HG03097 (cell line): Measurements from ENCODE around the gene CD7.

Experiments used
- ATAC-seq: cut with Tn5 transposase; IDR thresholded peaks from one replicate; pipeline ENCODE4 v1.9.1; 2021; ENCODE audit not compliant: unreplicated experiment, low FRiP score

Gene CD7

GRCh38 chr17:82282239-82283207, 34.9 kb downstream of the CD7 start:
- ATAC-seq: no peak

- no peak for ATAC-seq
Measured at GRCh38 chr17:82281502-82282238, 35.7 kb downstream of the CD7 start.

GRCh38 chr17:82281076-82281475, 36.3 kb downstream of the CD7 start:
- no peak for ATAC-seq

- ATAC-seq: no peak
Measured at GRCh38 chr17:82280537-82280936, 36.9 kb downstream of the CD7 start.

GRCh38 chr17:82278786-82279391, 38.5 kb downstream of the CD7 start:
- no peak for ATAC-seq

- ATAC-seq: no peak
Measured at GRCh38 chr17:82278308-82278707, 39.1 kb downstream of the CD7 start.

GRCh38 chr17:82277851-82278250, 39.6 kb downstream of the CD7 start:
- ATAC-seq: no peak

- no peak for ATAC-seq
Measured at GRCh38 chr17:82276938-82277337, 40.5 kb downstream of the CD7 start.

GRCh38 chr17:82275326-82275725, 42.1 kb downstream of the CD7 start:
- ATAC-seq: no peak

GRCh38 chr17:82274134-82275020, 43.0 kb downstream of the CD7 start:
- no peak for ATAC-seq

- peak; percentile 64 for ATAC-seq
Measured at GRCh38 chr17:82273327-82274133, 43.9 kb downstream of the CD7 start, which contains the start of gene CSNK1D. Gene CSNK1D (minus strand): TSS chr17:82273700. CDS start chr17:82273381, 319 bp downstream.

GRCh38 chr17:82272495-82273326, 44.7 kb downstream of the CD7 start:
- no peak for ATAC-seq

- no peak for ATAC-seq
Measured at GRCh38 chr17:82271401-82271800, 46.0 kb downstream of the CD7 start.

- ATAC-seq: no peak
Measured at GRCh38 chr17:82270651-82271050, 46.8 kb downstream of the CD7 start.

- ATAC-seq: no peak
Measured at GRCh38 chr17:82269882-82270500, 47.4 kb downstream of the CD7 start.

- ATAC-seq: no peak
Measured at GRCh38 chr17:82269138-82269881, 48.1 kb downstream of the CD7 start.
